ENCODE data around the gene BMP8B. TPM values are rescaled to one million over a fixed set of nuclear protein-coding genes. Genes with fewer than 3 reads are reported as not detected.

Gene BMP8B, protein sequence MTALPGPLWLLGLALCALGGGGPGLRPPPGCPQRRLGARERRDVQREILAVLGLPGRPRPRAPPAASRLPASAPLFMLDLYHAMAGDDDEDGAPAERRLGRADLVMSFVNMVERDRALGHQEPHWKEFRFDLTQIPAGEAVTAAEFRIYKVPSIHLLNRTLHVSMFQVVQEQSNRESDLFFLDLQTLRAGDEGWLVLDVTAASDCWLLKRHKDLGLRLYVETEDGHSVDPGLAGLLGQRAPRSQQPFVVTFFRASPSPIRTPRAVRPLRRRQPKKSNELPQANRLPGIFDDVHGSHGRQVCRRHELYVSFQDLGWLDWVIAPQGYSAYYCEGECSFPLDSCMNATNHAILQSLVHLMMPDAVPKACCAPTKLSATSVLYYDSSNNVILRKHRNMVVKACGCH
- under 1 TPM in 3 of 4 donors, not detected in 1; 0.12 to 0.31 (median 0.15) TPM for total RNA-seq

- DNase-seq = peak in 1 of 2 donors; percentile 8
- TF ChIP-seq POLR2A (IDR thresholded peaks at IDR 0.05) = no peak
- TF ChIP-seq, protein P1, sequence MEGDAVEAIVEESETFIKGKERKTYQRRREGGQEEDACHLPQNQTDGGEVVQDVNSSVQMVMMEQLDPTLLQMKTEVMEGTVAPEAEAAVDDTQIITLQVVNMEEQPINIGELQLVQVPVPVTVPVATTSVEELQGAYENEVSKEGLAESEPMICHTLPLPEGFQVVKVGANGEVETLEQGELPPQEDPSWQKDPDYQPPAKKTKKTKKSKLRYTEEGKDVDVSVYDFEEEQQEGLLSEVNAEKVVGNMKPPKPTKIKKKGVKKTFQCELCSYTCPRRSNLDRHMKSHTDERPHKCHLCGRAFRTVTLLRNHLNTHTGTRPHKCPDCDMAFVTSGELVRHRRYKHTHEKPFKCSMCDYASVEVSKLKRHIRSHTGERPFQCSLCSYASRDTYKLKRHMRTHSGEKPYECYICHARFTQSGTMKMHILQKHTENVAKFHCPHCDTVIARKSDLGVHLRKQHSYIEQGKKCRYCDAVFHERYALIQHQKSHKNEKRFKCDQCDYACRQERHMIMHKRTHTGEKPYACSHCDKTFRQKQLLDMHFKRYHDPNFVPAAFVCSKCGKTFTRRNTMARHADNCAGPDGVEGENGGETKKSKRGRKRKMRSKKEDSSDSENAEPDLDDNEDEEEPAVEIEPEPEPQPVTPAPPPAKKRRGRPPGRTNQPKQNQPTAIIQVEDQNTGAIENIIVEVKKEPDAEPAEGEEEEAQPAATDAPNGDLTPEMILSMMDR (IDR thresholded peaks at IDR 0.05 in 4 of 5, conservative IDR thresholded peaks at IDR 0.05 in 1 of 5) = no peak
- Histone ChIP-seq H3K36me3 (no peaks in the 10 kb centered on the region), H3K27me3 (peaks cover 14 to 19% (median 15%) of the 10 kb centered on the region in 3 donors), H3K4me1 (no peaks in the 10 kb centered on the region), H3K9me3 (no peaks in the 10 kb centered on the region), H3K27ac (no peak within 1 kb of the TSS), H3K4me3 (peak within 1 kb of the TSS; percentile 40 to 55 (median 46))
- intact Hi-C loops (cut with DNase I; ENCODE audit: low total_unique reads) = no loop called here
- peak; percentile 52 to 57 for ATAC-seq
- in situ Hi-C loops (cut with MboI; ENCODE audit: low sequenced_read_pairs in 4 of 4) = no loop called here
Observed at GRCh38 chr1:39788758-39789570, at the start of gene BMP8B. BMP8B (minus strand) TSS chr1:39788865; CDS start chr1:39788485, 380 bp downstream.

GRCh38 chr1:39836595-39837110 is 48.0 kb upstream of the BMP8B start:
- Histone ChIP-seq H3K4me3 (no peak overlapping the region), H3K27ac (no peak overlapping the region), H3K27me3 (peaks cover 0 to 2% (median 0%) of the 10 kb centered on the region in 3 donors), H3K36me3 (peaks cover 2 to 45% of the 10 kb centered on the region in 2 donors), H3K9me3 (no peaks in the 10 kb centered on the region), H3K4me1 (no peaks in the 10 kb centered on the region)
- TF ChIP-seq, protein P1 (IDR thresholded peaks at IDR 0.05 in 4 of 5, conservative IDR thresholded peaks at IDR 0.05 in 1 of 5) = no peak
- no peak for TF ChIP-seq POLR2A (IDR thresholded peaks at IDR 0.05)
- DNase-seq = no peak
- intact Hi-C loops (cut with DNase I; ENCODE audit: low total_unique reads) = no loop called here
- in situ Hi-C loops (cut with MboI; ENCODE audit: low sequenced_read_pairs in 4 of 4) = no loop called here
- no peak for ATAC-seq

GRCh38 chr1:39835935-39836594 is 47.4 kb upstream of the BMP8B start:
- ATAC-seq = no peak
- peaks cover 2 to 40% of the 10 kb centered on the region in 2 donors for H3K36me3 ChIP-seq
- intact Hi-C loops (cut with DNase I; ENCODE audit: low total_unique reads) (no loop called here), in situ Hi-C loops (cut with MboI; ENCODE audit: low sequenced_read_pairs in 4 of 4) (no loop called here)
- DNase-seq = no peak
- peaks cover 0 to 2% (median 0%) of the 10 kb centered on the region in 3 donors for H3K27me3 ChIP-seq
- no peak for TF ChIP-seq POLR2A (IDR thresholded peaks at IDR 0.05)
- TF ChIP-seq, protein P1 (IDR thresholded peaks at IDR 0.05 in 4 of 5, conservative IDR thresholded peaks at IDR 0.05 in 1 of 5) = no peak
- H3K4me1 ChIP-seq = no peaks in the 10 kb centered on the region
- H3K9me3 ChIP-seq = no peaks in the 10 kb centered on the region
- H3K27ac ChIP-seq = no peak overlapping the region
- H3K4me3 ChIP-seq = no peak overlapping the region

GRCh38 chr1:39835110-39835509 is 46.4 kb upstream of the BMP8B start:
- Histone ChIP-seq H3K27ac (no peak overlapping the region), H3K36me3 (peaks cover 0 to 31% of the 10 kb centered on the region in 2 donors), H3K4me3 (no peak overlapping the region), H3K4me1 (no peaks in the 10 kb centered on the region), H3K27me3 (peaks cover 0 to 2% (median 2%) of the 10 kb centered on the region in 3 donors), H3K9me3 (no peaks in the 10 kb centered on the region)
- in situ Hi-C loops (cut with MboI; ENCODE audit: low sequenced_read_pairs in 4 of 4) (no loop called here), intact Hi-C loops (cut with DNase I; ENCODE audit: low total_unique reads) (no loop called here)
- no peak for DNase-seq
- TF ChIP-seq, protein P1 (IDR thresholded peaks at IDR 0.05 in 4 of 5, conservative IDR thresholded peaks at IDR 0.05 in 1 of 5) = no peak
- TF ChIP-seq POLR2A (IDR thresholded peaks at IDR 0.05) = no peak
- no peak for ATAC-seq

Measured in gastrocnemius medialis (tissue), 4 donors.